Esophagus muscularis mucosa (tissue), 3 donors: ENCODE measurements around the gene CIDEB.

Experiments
- CTCF ChIP-seq, 3 experiments: fragments of 200-600 bp in 2 of 3; fragments of 450-650 bp in 1 of 3; sonication (generic) in 2 of 3; IDR thresholded peaks; one replicate each; pipeline ENCODE4 v1.5.1; 2017 to 2019; ENCODE audit warnings: antibody characterized with exemption in 3 of 3, mild to moderate bottlenecking in 2 of 3, moderate library complexity in 1 of 3
- EP300 ChIP-seq: sonication (generic); formaldehyde crosslinking; IDR thresholded peaks from one replicate; pipeline ENCODE4 v1.6.1; 2017; ENCODE audit warnings: antibody characterized with exemption

- TF ChIP-seq CTCF (IDR thresholded peaks at IDR 0.05): no peak
- no peak for TF ChIP-seq EP300
Observed at GRCh38 chr14:24355009-24355408, 47.2 kb upstream of the CIDEB start.
